Pancreas (tissue), 10 donors: ENCODE measurements around the gene ECHS1. TPM values are rescaled to one million over a fixed set of nuclear protein-coding genes. Genes with fewer than 3 reads are reported as not detected.
"Not testable (repeated sequence)": the region's sequence is repeated elsewhere in the genome, so short reads cannot be mapped to it uniquely, and the experiment has no call there.

Experiments used
- ATAC-seq, 4 donors: fragments of 200-7000 bp; cut with Tn5 transposase; one replicate each; pipeline versions ENCODE4 v1.8.0 to v1.9.1; 2020; ENCODE audit warnings: mild to moderate bottlenecking in 4 of 4, moderate library complexity in 4 of 4
- DNase-seq, 6 donors: peaks; one replicate each; pipeline ENCODE4 v3.0.0-alpha.2; 2020
- FAIRE-seq: peaks from 2 replicates; lab custom pipeline; 2012; peaks lifted over from hg19 to GRCh38; lab: Jason Lieb, UNC
- H3K27ac ChIP-seq, 4 donors: fragments of 200-600 bp; sonication (generic); 1 replicate in 3 of 4; 2 replicates in 1 of 4; pipeline versions ENCODE4 v1.5.0 to v1.8.0; 2020
- H3K27me3 ChIP-seq, 4 donors: fragments of 200-600 bp; one replicate each; pipeline ENCODE4 v1.8.0; 2021
- H3K36me3 ChIP-seq, 3 donors: fragments of 200-600 bp; sonication (generic) in 1 of 3; one replicate each; pipeline versions ENCODE4 v1.5.0 to v1.8.0; 2020 to 2021
- H3K4me1 ChIP-seq, 3 donors: fragments of 200-600 bp; one replicate each; pipeline ENCODE4 v1.8.0; 2021
- H3K4me3 ChIP-seq, 4 donors: fragments of 200-600 bp; sonication (generic) in 2 of 4; one replicate each; pipeline versions ENCODE4 v1.5.0 to v1.8.0; 2020 to 2021
- H3K9me3 ChIP-seq, 4 donors: fragments of 200-600 bp; one replicate each; pipeline ENCODE4 v1.8.0; 2021
- WGBS, 2 donors: extraction: QIAGEN DNeasy Blood & Tissue Kit; methylation state at CpG; one replicate each; pipeline ENCODE4 v1.1.7; 2013; 5-methylcytosine and 5-hydroxymethylcytosine counted together
- intact Hi-C, 3 donors: fragments of 100-400 bp; cut with DNase I; formaldehyde crosslinking; loops; one replicate each; pipeline versions ENCODE4 v1.11.1 to v1.14.2; 2022
- polyA plus RNA-seq, 2 donors: library from polyadenylated mRNA; stranded (reverse); fragments of 200-250 nt; gene quantifications; one replicate each; pipeline ENCODE4 v1.2.3, GENCODE V29; 2013
- total RNA-seq, 6 donors: library from RNA; stranded (reverse); fragmentation: NEBNext Ultra II Directional in 4 of 6; extraction: Animal tissue kit (Norgen Biotek cat#: 25700) in 4 of 6; gene quantifications; one replicate each; pipeline versions ENCODE4 v1.2.1 to v1.2.4, GENCODE V29; 2021 to 2023
- TF ChIP-seq, protein P1 (sequence below), 4 donors: fragments of 200-600 bp; sonication (generic) in 3 of 4; IDR thresholded peaks; one replicate each; pipeline versions ENCODE4 v1.5.0 to v1.8.0; 2021; ENCODE audit warnings: antibody characterized with exemption in 4 of 4
- donor health status: healthy with polysubstance abuse.
- donor health status: DM: no; HTN: no; CAD: no; lungs with moderate emphysema.
- donor health status: DM: no; HTN: no; CAD: no.
- donor health status: control.
- donor health status: control.
- donor health status: Bipolar disorder and iron deficiency.
- donor health status: DM: yes; HTN: yes; CAD: no.
- donor health status: DM: no; HTN: no; CAD: no.
- donor health status: DM: no; HTN: no; CAD: no.
- donor health status: DM: yes; HTN: yes; CAD: no.

Gene ECHS1
- total and polyA plus RNA-seq, 8 donors: 32.4 to 69.2 (median 37.8) TPM

DNA sequence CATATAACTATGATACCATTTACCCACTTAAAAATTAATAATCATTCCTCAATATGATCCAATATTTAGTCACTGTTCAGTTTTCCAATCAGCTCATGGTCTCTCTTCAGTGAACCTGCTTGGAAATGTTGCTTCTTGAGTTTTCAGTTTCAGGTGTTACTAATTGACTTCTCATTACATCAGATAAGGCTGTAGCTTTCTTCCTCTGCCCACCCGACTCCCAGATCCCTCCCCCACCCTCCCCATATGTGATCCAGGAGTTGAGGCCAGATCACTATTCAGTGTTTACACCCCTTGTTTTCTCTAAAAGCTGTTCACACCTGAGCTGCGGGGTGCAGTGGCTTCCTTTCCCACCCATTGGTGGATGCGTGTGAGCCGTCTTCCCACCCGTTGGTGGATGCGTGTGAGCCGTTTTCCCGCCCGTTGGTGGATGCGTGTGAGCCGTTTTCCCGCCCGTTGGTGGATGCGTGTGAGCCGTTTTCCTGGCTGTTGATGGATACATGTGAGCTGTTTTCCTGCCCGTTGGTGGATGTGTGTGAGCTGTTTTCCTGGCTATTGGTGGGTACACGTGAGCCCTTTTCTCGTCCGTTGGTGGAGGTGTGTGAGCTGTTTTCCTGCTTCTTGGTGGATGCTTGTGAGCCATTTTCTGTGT lies 17.6 kb upstream of the ECHS1 start:
- Histone ChIP-seq H3K27ac (no peak overlapping the region), H3K36me3 (no peaks in the 10 kb centered on the region), H3K4me3 (no peak overlapping the region), H3K4me1 (peaks cover 0 to 6% (median 6%) of the 10 kb centered on the region in 3 donors), H3K9me3 (no peaks in the 10 kb centered on the region), H3K27me3 (no peaks in the 10 kb centered on the region)
- 85 to 90% methylated on average over 19 of the region's 19 CpGs for WGBS, 2 donors
- DNase-seq (peak in 1 of 6 donors; percentile 6), FAIRE-seq (no peak), ATAC-seq (no peak)
- intact Hi-C loops: no loop called here
- TF ChIP-seq, protein P1, sequence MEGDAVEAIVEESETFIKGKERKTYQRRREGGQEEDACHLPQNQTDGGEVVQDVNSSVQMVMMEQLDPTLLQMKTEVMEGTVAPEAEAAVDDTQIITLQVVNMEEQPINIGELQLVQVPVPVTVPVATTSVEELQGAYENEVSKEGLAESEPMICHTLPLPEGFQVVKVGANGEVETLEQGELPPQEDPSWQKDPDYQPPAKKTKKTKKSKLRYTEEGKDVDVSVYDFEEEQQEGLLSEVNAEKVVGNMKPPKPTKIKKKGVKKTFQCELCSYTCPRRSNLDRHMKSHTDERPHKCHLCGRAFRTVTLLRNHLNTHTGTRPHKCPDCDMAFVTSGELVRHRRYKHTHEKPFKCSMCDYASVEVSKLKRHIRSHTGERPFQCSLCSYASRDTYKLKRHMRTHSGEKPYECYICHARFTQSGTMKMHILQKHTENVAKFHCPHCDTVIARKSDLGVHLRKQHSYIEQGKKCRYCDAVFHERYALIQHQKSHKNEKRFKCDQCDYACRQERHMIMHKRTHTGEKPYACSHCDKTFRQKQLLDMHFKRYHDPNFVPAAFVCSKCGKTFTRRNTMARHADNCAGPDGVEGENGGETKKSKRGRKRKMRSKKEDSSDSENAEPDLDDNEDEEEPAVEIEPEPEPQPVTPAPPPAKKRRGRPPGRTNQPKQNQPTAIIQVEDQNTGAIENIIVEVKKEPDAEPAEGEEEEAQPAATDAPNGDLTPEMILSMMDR (IDR thresholded peaks at IDR 0.05): no peak

DNA sequence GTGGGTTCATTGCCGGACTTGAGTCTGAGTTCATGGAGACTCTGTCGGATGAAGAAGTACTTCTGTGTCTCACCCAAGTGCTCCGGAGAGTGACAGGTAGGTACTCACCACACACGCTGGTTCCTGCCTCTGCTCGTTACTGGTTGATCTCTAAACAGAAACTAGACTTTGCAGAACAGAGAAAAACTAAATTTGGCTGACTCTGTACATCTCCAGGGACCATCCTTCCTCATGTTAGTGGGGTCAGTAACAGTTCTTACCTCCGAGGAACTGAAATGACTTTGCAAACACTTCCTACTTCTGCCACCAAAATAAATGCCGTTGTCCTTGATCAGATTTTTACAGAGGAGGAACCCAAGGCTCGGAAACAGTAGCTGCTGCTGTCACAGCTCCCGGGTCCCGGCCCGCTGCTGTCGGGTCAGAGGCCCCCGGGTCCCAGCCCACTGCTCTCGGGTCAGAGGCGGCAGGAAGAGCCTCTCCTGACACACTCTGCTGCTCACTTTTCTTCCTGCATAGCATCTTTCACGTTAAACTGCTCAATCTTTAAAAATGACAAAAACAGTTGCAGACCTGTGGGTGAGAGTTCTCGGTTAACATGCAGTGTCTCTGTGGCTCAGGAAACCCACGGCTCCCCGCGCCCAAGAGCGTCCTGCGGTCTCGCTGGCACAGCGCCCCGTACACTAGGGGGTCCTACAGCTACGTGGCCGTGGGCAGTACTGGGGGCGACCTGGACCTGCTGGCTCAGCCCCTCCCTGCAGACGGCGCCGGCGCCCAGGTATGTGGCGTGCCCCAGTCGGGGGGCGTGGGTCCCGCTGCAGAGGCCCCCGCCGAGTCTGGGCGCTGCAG lies 16.0 kb upstream of the ECHS1 start:
- intact Hi-C loops: no loop called here
- Histone ChIP-seq H3K27ac (peak overlapping the region in 1 of 4 donors; percentile 33), H3K27me3 (no peaks in the 10 kb centered on the region), H3K36me3 (no peaks in the 10 kb centered on the region), H3K4me1 (no peaks in the 10 kb centered on the region), H3K4me3 (no peak overlapping the region), H3K9me3 (no peaks in the 10 kb centered on the region)
- ATAC-seq: no peak
- FAIRE-seq: no peak
- TF ChIP-seq, protein P1 (IDR thresholded peaks at IDR 0.05): no peak
- peak in 4 of 6 donors; percentile 7 to 62 (median 22) for DNase-seq
- WGBS, 2 donors: 84 to 89% methylated on average over 39 of the region's 39 CpGs

DNA sequence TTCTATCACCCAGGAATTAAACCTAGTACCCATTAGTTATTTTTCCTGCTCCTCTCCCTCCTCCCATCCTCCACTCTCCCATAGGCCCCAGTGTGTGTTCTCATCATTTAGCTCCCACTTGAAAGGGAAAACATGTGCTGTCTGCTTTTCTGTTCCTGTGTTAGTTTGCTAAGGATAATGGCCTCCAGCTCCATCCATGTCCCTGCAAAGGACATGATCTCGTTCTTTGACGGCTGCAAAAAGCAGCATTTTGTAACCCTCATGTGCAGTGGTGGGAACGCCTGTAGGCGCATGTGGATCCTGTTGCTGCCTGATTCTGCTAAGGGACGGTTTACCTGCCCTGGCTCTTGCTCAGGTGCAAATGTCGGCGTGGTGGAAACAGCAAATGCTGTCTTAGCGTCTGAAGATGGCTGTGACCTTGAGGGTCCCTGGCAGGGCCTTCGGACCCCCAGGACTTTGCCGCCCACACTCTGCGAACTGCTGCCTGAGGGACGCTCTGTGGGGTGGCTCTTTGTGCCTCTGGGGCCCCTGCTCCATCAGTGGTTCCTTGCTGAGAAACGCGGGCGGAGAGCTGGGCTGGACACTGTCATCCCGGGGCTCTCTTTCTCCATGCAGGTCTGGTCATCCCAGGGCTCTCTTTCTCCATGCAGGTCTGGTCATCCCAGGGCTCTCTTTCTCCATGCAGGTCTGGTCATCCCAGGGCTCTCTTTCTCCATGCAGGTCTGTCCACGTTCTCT lies 15.2 kb upstream of the ECHS1 start:
- Histone ChIP-seq H3K36me3 (no peaks in the 10 kb centered on the region), H3K27me3 (no peaks in the 10 kb centered on the region), H3K4me1 (no peaks in the 10 kb centered on the region), H3K4me3 (no peak overlapping the region), H3K9me3 (no peaks in the 10 kb centered on the region), H3K27ac (no peak overlapping the region)
- intact Hi-C loops: no loop called here
- FAIRE-seq (no peak), DNase-seq (peak in 2 of 6 donors; percentile 11 to 38), ATAC-seq (no peak)
- TF ChIP-seq, protein P1 (IDR thresholded peaks at IDR 0.05): no peak
- 85 to 86% methylated on average over 17 of the region's 17 CpGs for WGBS, 2 donors

DNA sequence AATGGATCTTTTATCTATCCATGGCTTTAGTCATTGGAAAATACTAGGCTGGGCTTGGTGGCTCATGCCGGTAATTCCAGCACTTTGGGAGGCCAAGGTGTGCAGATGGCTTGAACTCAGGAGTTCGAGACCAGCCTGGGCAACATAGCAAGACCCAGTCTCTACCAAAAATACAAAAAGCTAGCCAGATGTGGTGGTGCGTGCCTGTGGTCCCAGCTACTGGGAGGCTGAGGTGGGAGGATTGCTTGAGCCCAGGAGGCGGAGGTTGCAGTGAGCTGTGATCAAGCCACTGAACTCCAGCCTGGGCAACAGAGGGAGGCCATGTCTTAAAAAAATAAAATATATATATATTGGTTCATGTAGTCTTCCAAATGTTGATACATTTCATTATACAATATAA lies 13.8 kb upstream of the ECHS1 start:
- H3K27ac ChIP-seq, H3K9me3 ChIP-seq, H3K36me3 ChIP-seq, H3K27me3 ChIP-seq, intact Hi-C loops, H3K4me3 ChIP-seq, ATAC-seq, FAIRE-seq, H3K4me1 ChIP-seq: not testable (repeated sequence)
- peak in 1 of 6 donors; percentile 3 for DNase-seq
- 96 to 98% methylated on average over 4 of the region's 4 CpGs for WGBS, 2 donors

DNA sequence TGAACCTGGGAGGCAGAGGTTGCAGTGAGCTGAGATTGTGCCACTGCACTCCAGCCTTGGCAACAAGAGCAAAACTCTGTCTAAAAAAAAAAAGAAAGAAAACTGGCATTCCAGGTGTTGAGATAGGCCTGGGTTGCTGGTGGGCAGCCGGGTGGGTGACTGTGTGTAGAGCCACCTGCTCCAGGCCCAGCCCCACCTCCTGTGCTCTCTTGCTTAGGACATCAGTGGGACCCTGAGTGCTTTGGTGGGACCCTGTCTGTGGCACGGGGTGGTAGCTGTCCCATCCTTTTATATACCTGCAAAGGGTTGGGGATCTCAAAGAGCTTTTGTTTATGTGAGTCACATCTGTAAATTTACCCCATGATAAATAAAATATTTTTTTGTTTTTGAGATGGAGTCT lies 12.1 kb upstream of the ECHS1 start:
- TF ChIP-seq, protein P1 (IDR thresholded peaks at IDR 0.05): no peak
- FAIRE-seq (no peak), ATAC-seq (no peak)

More for the DNA sequence above, 12.1 kb upstream of the ECHS1 start:
- H3K9me3 ChIP-seq: no peaks in the 10 kb centered on the region
- 91 to 100% methylated on average over 2 of the region's 2 CpGs for whole genome bisulfite sequencing, 2 donors
- no peaks in the 10 kb centered on the region for H3K4me1 ChIP-seq
- H3K27me3 ChIP-seq: no peaks in the 10 kb centered on the region
- H3K36me3 ChIP-seq: no peaks in the 10 kb centered on the region
- DNase-seq: no peak
- intact Hi-C loops: no loop called here
- H3K4me3 ChIP-seq: no peak overlapping the region
- H3K27ac ChIP-seq: no peak overlapping the region
